GM23338 (cell line): Measurements from ENCODE around the gene LRP1B.

Experiments
- CREB1 ChIP-seq: fragments of 250-450 bp; sonication (Bioruptor Pico); IDR thresholded peaks from 2 replicates; pipeline ENCODE4 v1.5.0; 2020; ENCODE audit warnings: low read depth, mild to moderate bottlenecking, moderate library complexity
- EZH2 ChIP-seq: fragments of 200-600 bp; sonication (generic); IDR thresholded peaks from one replicate; pipeline ENCODE4 v1.8.0; 2017; ENCODE audit warnings: antibody characterized with exemption, mild to moderate bottlenecking, low read depth; ENCODE audit not compliant: unreplicated experiment
- POLR2AphosphoS5 ChIP-seq: IDR thresholded peaks from 2 replicates; pipeline ENCODE4 v1.6.1; 2016; ENCODE audit warnings: antibody characterized with exemption, low read depth
- STAT1 ChIP-seq: IDR thresholded peaks from one replicate; pipeline ENCODE4 v1.6.1; 2016; ENCODE audit warnings: antibody characterized with exemption; ENCODE audit not compliant: unreplicated experiment
- TF ChIP-seq, protein P1 (sequence below), 2 experiments: fragments of 200-600 bp in 1 of 2; sonication (generic) in 1 of 2; conservative IDR thresholded peaks; 2 replicates each; pipeline versions ENCODE4 v1.5.1 to v1.6.1; 2016 to 2017; ENCODE audit warnings: antibody characterized with exemption in 2 of 2, low read depth in 2 of 2, mild to moderate bottlenecking in 2 of 2, moderate library complexity in 1 of 2

DNA sequence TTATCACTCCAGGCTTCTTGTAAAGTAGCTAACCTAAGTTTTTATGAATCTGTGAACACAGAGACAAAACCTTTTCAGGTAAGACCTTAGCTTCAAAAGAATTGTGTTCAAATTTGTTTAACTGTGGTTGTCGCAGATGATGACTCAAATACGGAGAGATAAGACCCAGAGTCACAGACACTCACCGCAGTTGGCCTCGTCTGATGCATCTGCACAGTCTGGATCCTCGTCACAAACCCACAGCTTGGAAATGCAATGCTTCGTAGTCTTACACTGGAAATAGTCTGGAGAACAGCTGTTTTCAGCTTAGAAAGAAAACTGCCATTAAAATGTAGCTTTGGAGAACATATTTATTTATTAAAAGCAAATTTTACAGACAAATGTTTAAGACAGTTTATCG is 1688.5 kb downstream of the LRP1B start:
- TF ChIP-seq, protein P1, sequence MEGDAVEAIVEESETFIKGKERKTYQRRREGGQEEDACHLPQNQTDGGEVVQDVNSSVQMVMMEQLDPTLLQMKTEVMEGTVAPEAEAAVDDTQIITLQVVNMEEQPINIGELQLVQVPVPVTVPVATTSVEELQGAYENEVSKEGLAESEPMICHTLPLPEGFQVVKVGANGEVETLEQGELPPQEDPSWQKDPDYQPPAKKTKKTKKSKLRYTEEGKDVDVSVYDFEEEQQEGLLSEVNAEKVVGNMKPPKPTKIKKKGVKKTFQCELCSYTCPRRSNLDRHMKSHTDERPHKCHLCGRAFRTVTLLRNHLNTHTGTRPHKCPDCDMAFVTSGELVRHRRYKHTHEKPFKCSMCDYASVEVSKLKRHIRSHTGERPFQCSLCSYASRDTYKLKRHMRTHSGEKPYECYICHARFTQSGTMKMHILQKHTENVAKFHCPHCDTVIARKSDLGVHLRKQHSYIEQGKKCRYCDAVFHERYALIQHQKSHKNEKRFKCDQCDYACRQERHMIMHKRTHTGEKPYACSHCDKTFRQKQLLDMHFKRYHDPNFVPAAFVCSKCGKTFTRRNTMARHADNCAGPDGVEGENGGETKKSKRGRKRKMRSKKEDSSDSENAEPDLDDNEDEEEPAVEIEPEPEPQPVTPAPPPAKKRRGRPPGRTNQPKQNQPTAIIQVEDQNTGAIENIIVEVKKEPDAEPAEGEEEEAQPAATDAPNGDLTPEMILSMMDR (conservative IDR thresholded peaks at IDR 0.05; ENCODE audit: low read depth in 2 of 2): no peak
- TF ChIP-seq POLR2AphosphoS5: no peak
- TF ChIP-seq CREB1 (CRISPR knock-in tag): no peak
- no peak for TF ChIP-seq EZH2
- no peak for TF ChIP-seq STAT1
